Calu3 (cell line): ENCODE results near the gene HAUS7. TPM values are rescaled to one million over a fixed set of nuclear protein-coding genes. Genes with fewer than 3 reads are reported as not detected.

ENCODE experiments used
- BruUV-seq: library from RNA; stranded (reverse); fragments of 400-500 nt; replicated peaks from 2 replicates; lab custom pipeline; 2021; lab: Mats Ljungman, UMichigan
- CTCF ChIA-PET: fragments of 300-600 bp; sonication (Branson Sonifier 250); formaldehyde crosslinking; loops from one replicate; lab custom pipeline; 2022; ENCODE audit warnings: antibody characterized with exemption; lab: Charles Lee
- DNase-seq: peaks from one replicate; pipeline ENCODE4 v3.0.0; 2022
- H3K27ac Mint-ChIP-seq: one replicate; pipeline ENCODE4 v1.8.0; 2022; ENCODE audit warnings: mixed read lengths; ENCODE audit not compliant: unreplicated experiment
- H3K27me3 Mint-ChIP-seq: one replicate; pipeline ENCODE4 v1.8.0; 2022; ENCODE audit warnings: mixed read lengths; ENCODE audit not compliant: unreplicated experiment
- H3K36me3 Mint-ChIP-seq: one replicate; pipeline ENCODE4 v1.8.0; 2022; ENCODE audit warnings: mild to moderate bottlenecking, moderate library complexity, mixed read lengths; ENCODE audit not compliant: insufficient read depth, unreplicated experiment
- H3K4me1 Mint-ChIP-seq: one replicate; pipeline ENCODE4 v1.8.0; 2022; ENCODE audit warnings: mild to moderate bottlenecking, low read depth, mixed read lengths; ENCODE audit not compliant: unreplicated experiment
- H3K4me3 Mint-ChIP-seq: one replicate; pipeline ENCODE4 v1.8.0; 2022; ENCODE audit warnings: mild to moderate bottlenecking, low read depth, moderate library complexity, mixed read lengths; ENCODE audit not compliant: unreplicated experiment
- H3K9me3 Mint-ChIP-seq: one replicate; pipeline ENCODE4 v1.8.0; 2022; ENCODE audit warnings: low read depth, mixed read lengths; ENCODE audit not compliant: unreplicated experiment
- CTCF ChIP-seq: fragments of 200-600 bp; IDR thresholded peaks from one replicate; pipeline ENCODE4 v1.8.0; 2022; ENCODE audit warnings: antibody characterized with exemption; ENCODE audit not compliant: unreplicated experiment
- intact Hi-C: fragments of 100-400 bp; cut with micrococcal nuclease; formaldehyde crosslinking; loops from one replicate; pipeline ENCODE4 v1.10.0; 2022; ENCODE audit not compliant: unreplicated experiment
- total RNA-seq: library from RNA; stranded (reverse); gene quantifications from 2 replicates; pipeline ENCODE4 v1.2.3, GENCODE V29; 2022

Gene HAUS7
- total RNA-seq, 1 experiment from 2014 or later = 38.6 TPM

GRCh38 chrX:153426204-153426603, 44.2 kb downstream of the HAUS7 start:
- BruUV-seq = no TSS peak
- H3K9me3 Mint-ChIP-seq = peaks cover 4% of the 10 kb centered on the region
- CTCF ChIA-PET = no interaction called here

DNA sequence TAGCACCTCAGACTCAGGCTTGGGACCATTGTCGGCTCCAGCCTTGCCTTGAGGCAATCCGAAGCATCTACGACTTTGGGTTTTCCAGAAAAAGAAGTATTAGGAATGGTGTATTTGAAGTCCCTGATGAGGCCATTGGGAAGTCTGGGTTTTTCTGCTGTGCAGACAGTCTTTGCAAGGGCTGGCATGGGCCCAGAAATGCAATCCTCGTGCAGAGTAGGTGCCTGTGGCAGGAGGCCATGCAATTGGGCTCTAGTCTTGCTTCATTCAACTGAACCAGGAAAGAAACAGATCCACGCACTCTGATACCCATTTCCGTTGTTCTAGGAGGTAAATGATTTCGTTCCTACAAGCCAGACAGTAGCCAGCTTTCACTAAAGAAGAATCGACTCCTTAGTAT, 46.7 kb downstream of the HAUS7 start:
- no peaks in the 10 kb centered on the region for H3K36me3 Mint-ChIP-seq
- H3K27ac Mint-ChIP-seq = no peak overlapping the region
- no peak overlapping the region for H3K4me3 Mint-ChIP-seq
- no peak for DNase-seq
- no peak for TF ChIP-seq CTCF
- intact Hi-C loops = no loop called here
- H3K9me3 Mint-ChIP-seq = peaks cover 2% of the 10 kb centered on the region
- peaks cover 83% of the 10 kb centered on the region for H3K27me3 Mint-ChIP-seq
- CTCF ChIA-PET = no interaction called here
- H3K4me1 Mint-ChIP-seq = no peaks in the 10 kb centered on the region
- no TSS peak for BruUV-seq

More at GRCh38 chrX:153426204-153426603, 44.2 kb downstream of the HAUS7 start:
- Mint-ChIP-seq H3K27me3 (peaks cover 84% of the 10 kb centered on the region), H3K36me3 (no peaks in the 10 kb centered on the region), H3K27ac (no peak overlapping the region), H3K4me3 (no peak overlapping the region), H3K4me1 (no peaks in the 10 kb centered on the region)
- no peak for TF ChIP-seq CTCF
- intact Hi-C loops = no loop called here
- DNase-seq = no peak

DNA sequence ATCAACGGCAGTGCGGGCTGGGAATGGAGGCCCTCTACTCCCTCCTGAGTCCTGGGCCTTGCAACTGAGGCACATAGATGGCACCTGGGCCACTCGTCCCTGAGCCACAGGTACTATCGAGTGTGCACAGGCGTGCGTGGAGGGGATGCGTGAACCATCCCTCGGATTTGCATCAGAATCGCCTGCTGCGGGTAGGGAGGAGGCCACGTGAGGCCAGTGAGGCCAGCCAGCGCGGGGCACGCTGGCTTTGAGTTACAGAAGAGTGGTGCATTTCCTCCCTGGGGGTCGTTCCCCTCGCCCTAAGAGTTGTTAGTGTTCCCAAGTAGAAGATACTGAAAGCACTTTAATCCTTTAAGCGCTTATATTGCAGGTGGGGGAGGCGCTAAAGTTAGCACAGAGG, 48.5 kb downstream of the HAUS7 start:
- Mint-ChIP-seq H3K36me3 (no peaks in the 10 kb centered on the region), H3K27me3 (peaks cover 83% of the 10 kb centered on the region), H3K9me3 (no peaks in the 10 kb centered on the region), H3K27ac (no peak overlapping the region), H3K4me1 (no peaks in the 10 kb centered on the region), H3K4me3 (no peak overlapping the region)
- TF ChIP-seq CTCF = no peak
- no TSS peak for BruUV-seq
- intact Hi-C loops = no loop called here
- no peak for DNase-seq
- CTCF ChIA-PET = no interaction called here

GRCh38 chrX:153420851-153421599, 49.4 kb downstream of the HAUS7 start:
- no TSS peak for BruUV-seq
- CTCF ChIA-PET = no interaction called here

More at GRCh38 chrX:153420851-153421599, 49.4 kb downstream of the HAUS7 start:
- Mint-ChIP-seq H3K36me3 (no peaks in the 10 kb centered on the region), H3K9me3 (no peaks in the 10 kb centered on the region), H3K27ac (no peak overlapping the region), H3K4me3 (no peak overlapping the region), H3K27me3 (peaks cover 83% of the 10 kb centered on the region), H3K4me1 (no peaks in the 10 kb centered on the region)
- TF ChIP-seq CTCF = no peak
- intact Hi-C loops = no loop called here
- DNase-seq = no peak
